B cell (primary cell): ENCODE results near the gene CKM. TPM values are rescaled to one million over a fixed set of nuclear protein-coding genes. Genes with fewer than 3 reads are reported as not detected.
A peak's percentile ranks its signal among the peaks of the same experiment; 100 is the strongest.

ENCODE experiments used
- ATAC-seq: fragments of 200-7000 bp; cut with Tn5 transposase; one replicate; pipeline ENCODE4 v1.10.0; 2021; ENCODE audit warnings: low read depth, mild to moderate bottlenecking, moderate number of reproducible peaks, moderate library complexity
- CTCF ChIA-PET: fragments of 350-600 bp; sonication (Branson Sonifier 250); formaldehyde crosslinking; loops from one replicate; lab custom pipeline; 2021; ENCODE audit warnings: antibody characterized with exemption, inconsistent platforms; lab: Charles Lee
- POLR2A ChIA-PET: fragments of 350-600 bp; sonication (Branson Sonifier 250); formaldehyde crosslinking; loops from one replicate; lab custom pipeline; 2021; ENCODE audit warnings: antibody characterized with exemption; lab: Charles Lee
- DNase-seq: peaks from one replicate; pipeline ENCODE4 v3.0.0; 2013
- H2AFZ ChIP-seq: 2 replicates; pipeline ENCODE4 v1.6.1; 2012; ENCODE audit warnings: mild to moderate bottlenecking, low read depth, low read length; ENCODE audit not compliant: insufficient read depth, poor library complexity, severe bottlenecking
- H3K27ac ChIP-seq, 2 donors: 1 replicate in 1 of 2; 2 replicates in 1 of 2; pipeline ENCODE4 v1.5.1; 2012 to 2013; ENCODE audit warnings: low read length in 2 of 2, mild to moderate bottlenecking in 2 of 2, moderate library complexity in 1 of 2
- H3K27me3 ChIP-seq, 4 experiments: fragments of 200-600 bp in 1 of 4; sonication (generic) in 1 of 4; replicated peaks in 1 of 4; 1 replicate in 2 of 4; 2 replicates in 2 of 4; pipeline versions ENCODE4 v1.6.1 to v1.7.0; 2013 to 2016; ENCODE audit warnings: low read length in 3 of 4, mild to moderate bottlenecking in 2 of 4, mixed read lengths in 1 of 4, moderate library complexity in 1 of 4; ENCODE audit not compliant: insufficient read depth in 4 of 4, control insufficient read depth in 3 of 4; ENCODE audit errors: control extremely low read depth in 1 of 4
- H3K36me3 ChIP-seq, 2 experiments: replicated peaks in 1 of 2; 1 replicate in 1 of 2; 2 replicates in 1 of 2; pipeline versions ENCODE4 v1.6.1 to v1.7.1; 2013; ENCODE audit warnings: low read length in 1 of 2; ENCODE audit not compliant: insufficient read depth in 2 of 2, control insufficient read depth in 1 of 2; ENCODE audit errors: control extremely low read depth in 1 of 2, extremely low read depth in 1 of 2
- H3K4me1 ChIP-seq, 2 donors: fragments of 200-600 bp in 1 of 2; sonication (generic) in 1 of 2; 1 replicate in 1 of 2; 2 replicates in 1 of 2; pipeline versions ENCODE4 v1.5.1 to v1.6.1; 2013 to 2017; ENCODE audit warnings: low read length in 2 of 2; ENCODE audit not compliant: control insufficient read depth in 2 of 2, insufficient read depth in 2 of 2
- H3K4me2 ChIP-seq: replicated peaks from 2 replicates; pipeline ENCODE3; 2012; ENCODE audit warnings: mild to moderate bottlenecking, low read depth, low read length; ENCODE audit not compliant: poor library complexity, severe bottlenecking
- H3K4me3 ChIP-seq, 5 experiments: fragments of 200-600 bp in 1 of 5; sonication (generic) in 1 of 5; 1 replicate in 3 of 5; 2 replicates in 2 of 5; pipeline versions ENCODE4 v1.5.1 to v1.7.0; 2011 to 2016; ENCODE audit warnings: low read length in 4 of 5, mild to moderate bottlenecking in 4 of 5, low read depth in 2 of 5, control low read depth in 1 of 5, moderate library complexity in 1 of 5; ENCODE audit not compliant: insufficient read depth in 1 of 5; ENCODE audit errors: control extremely low read depth in 1 of 5, extremely low read depth in 1 of 5
- H3K79me2 ChIP-seq: fragments of 200-600 bp; sonication (generic); one replicate; pipeline ENCODE4 v1.6.0; 2016; ENCODE audit warnings: low read length; ENCODE audit not compliant: control insufficient read depth, insufficient read depth
- H3K9ac ChIP-seq: fragments of 200-600 bp; sonication (generic); 2 replicates; pipeline ENCODE4 v1.6.1; 2017; ENCODE audit warnings: mild to moderate bottlenecking, low read length, moderate library complexity
- H3K9me3 ChIP-seq, 3 donors: one replicate each; pipeline versions ENCODE4 v1.6.1 to v1.7.1; 2013; ENCODE audit warnings: low read length in 2 of 3; ENCODE audit not compliant: control insufficient read depth in 2 of 3, insufficient read depth in 1 of 3; ENCODE audit errors: control extremely low read depth in 1 of 3
- H4K20me1 ChIP-seq: 2 replicates; pipeline ENCODE4 v1.6.0; 2012; ENCODE audit warnings: mild to moderate bottlenecking, low read length; ENCODE audit not compliant: insufficient read depth, control insufficient read depth, poor library complexity, severe bottlenecking
- H3K27ac Mint-ChIP-seq: one replicate; pipeline ENCODE4 v1.8.0; 2021; ENCODE audit warnings: mixed read lengths
- H3K27me3 Mint-ChIP-seq: one replicate; pipeline ENCODE4 v1.8.0; 2021; ENCODE audit warnings: mixed read lengths
- H3K4me1 Mint-ChIP-seq: one replicate; pipeline ENCODE4 v1.8.0; 2021; ENCODE audit warnings: mixed read lengths
- H3K4me3 Mint-ChIP-seq: one replicate; pipeline ENCODE4 v1.8.0; 2021; ENCODE audit warnings: mixed read lengths
- H3K9me3 Mint-ChIP-seq: one replicate; pipeline ENCODE4 v1.8.0; 2022; ENCODE audit warnings: mixed read lengths; ENCODE audit not compliant: insufficient read depth
- CTCF ChIP-seq: fragments of 200-600 bp; IDR thresholded peaks from one replicate; pipeline ENCODE4 v1.8.0; 2022; ENCODE audit warnings: antibody characterized with exemption, mild to moderate bottlenecking
- EZH2 ChIP-seq: IDR thresholded peaks from 2 replicates; pipeline ENCODE4 v1.6.1; 2012; ENCODE audit warnings: borderline replicate concordance, low read depth, mild to moderate bottlenecking, moderate library complexity, low read length; ENCODE audit not compliant: insufficient read depth, poor library complexity, severe bottlenecking
- WGBS: methylation state at CpG from one replicate; pipeline ENCODE4 v1.1.5; 2013; ENCODE audit warnings: missing lambda C conversion rate; ENCODE audit not compliant: insufficient coverage; 5-methylcytosine and 5-hydroxymethylcytosine counted together
- intact Hi-C: fragments of 100-400 bp; cut with micrococcal nuclease; formaldehyde crosslinking; loops from one replicate; pipeline ENCODE4 v1.10.0; 2022
- polyA plus RNA-seq: library from polyadenylated mRNA; depleted of rRNA; stranded (reverse); fragments of >200 nt; gene quantifications from 2 replicates; pipeline ENCODE4 v1.2.3, GENCODE V29; 2012
- total RNA-seq, 2 donors: library from RNA; stranded (reverse); fragments of 120-200 nt in 1 of 2; gene quantifications; 1 replicate in 1 of 2; 2 replicates in 1 of 2; pipeline versions ENCODE4 v1.2.3 to v1.2.4, GENCODE V29; 2013 to 2022

Gene CKM
- total and polyA plus RNA-seq, 2 donors (not counting 1 experiment from before 2014, with no cell fraction given), result not detected

GRCh38 chr19:45342911-45343310, 20.2 kb upstream of the CKM start:
- ATAC-seq, result no peak
- Histone ChIP-seq H3K27ac (no peak overlapping the region), H2AFZ (no peak overlapping the region), H3K79me2 (no peaks in the 10 kb centered on the region), H3K27me3 (peaks cover 0 to 51% (median 6%) of the 10 kb centered on the region in 4 experiments), H3K9me3 (peaks cover 0 to 9% (median 0%) of the 10 kb centered on the region in 3 donors), H4K20me1 (no peaks in the 10 kb centered on the region), H3K9ac (no peak overlapping the region), H3K4me2 (no peak overlapping the region), H3K4me1 (peaks cover 11 to 16% of the 10 kb centered on the region in 2 donors), H3K36me3 (no peaks in the 10 kb centered on the region), H3K4me3 (no peak overlapping the region)
- 83% methylated on average over 9 of the region's 13 CpGs for WGBS
- DNase-seq, result no peak
- H3K9me3 Mint-ChIP-seq, result no peaks in the 10 kb centered on the region
- H3K4me1 Mint-ChIP-seq, result peaks cover 6% of the 10 kb centered on the region
- no peak overlapping the region for H3K27ac Mint-ChIP-seq
- peaks cover 33% of the 10 kb centered on the region for H3K27me3 Mint-ChIP-seq
- ChIA-PET POLR2A (no interaction called here), CTCF (no interaction called here)
- TF ChIP-seq CTCF (no peak), EZH2 (no peak)
- H3K4me3 Mint-ChIP-seq, result no peak overlapping the region
- intact Hi-C loops, result no loop called here

GRCh38 chr19:45340899-45341453, 18.3 kb upstream of the CKM start:
- H3K4me3 ChIP-seq, result peak overlapping the region in 2 of 5 experiments; percentile 28 to 33
- no peak overlapping the region for H3K27ac ChIP-seq
- H3K9me3 Mint-ChIP-seq, result no peaks in the 10 kb centered on the region
- ChIA-PET CTCF (no interaction called here), POLR2A (interaction anchor here (0.7 kb wide), 1 partner anchor 305 kb away, joined by 5 read pairs; no protein-coding TSS in a partner anchor)
- peak overlapping the region; percentile 70 for H2AFZ ChIP-seq
- no peak for ATAC-seq
- peak overlapping the region; percentile 46 for H3K9ac ChIP-seq
- TF ChIP-seq CTCF (no peak), EZH2 (no peak)
- no peak overlapping the region for H3K4me3 Mint-ChIP-seq
- no peak for DNase-seq
- WGBS, result 18% methylated on average over 25 of the region's 25 CpGs
- peaks cover 11 to 16% of the 10 kb centered on the region in 2 donors for H3K4me1 ChIP-seq
- no peaks in the 10 kb centered on the region for H4K20me1 ChIP-seq
- H3K79me2 ChIP-seq, result no peaks in the 10 kb centered on the region
- H3K4me2 ChIP-seq, result peak overlapping the region; percentile 65
- H3K36me3 ChIP-seq, result no peaks in the 10 kb centered on the region
- H3K27me3 ChIP-seq, result peaks cover 0 to 43% (median 6%) of the 10 kb centered on the region in 4 experiments
- H3K27ac Mint-ChIP-seq, result no peak overlapping the region
- H3K9me3 ChIP-seq, result peaks cover 0 to 10% (median 0%) of the 10 kb centered on the region in 3 donors
- intact Hi-C loops, result no loop called here
- H3K4me1 Mint-ChIP-seq, result peaks cover 6% of the 10 kb centered on the region
- H3K27me3 Mint-ChIP-seq, result peaks cover 36% of the 10 kb centered on the region
